RWPE2 (cell line): ENCODE results near the gene SERPINB6.

ENCODE experiments used
- ATAC-seq: fragments of 200-7000 bp; cut with Tn5 transposase; 3 replicates; pipeline ENCODE4 v1.9.1; 2021; ENCODE audit warnings: low read depth
- DNase-seq: peaks from one replicate; pipeline ENCODE4 v3.0.0-alpha.2; 2020; ENCODE audit warnings: low spot score
- H3K27ac ChIP-seq: fragments of 450-650 bp; 2 replicates; pipeline ENCODE4 v1.5.1; 2017; ENCODE audit warnings: mild to moderate bottlenecking; ENCODE audit not compliant: poor library complexity, severe bottlenecking
- H3K27me3 ChIP-seq: fragments of 250-450 bp; sonication (Bioruptor Pico); 2 replicates; pipeline ENCODE4 v1.5.1; 2021; ENCODE audit warnings: mild to moderate bottlenecking, moderate library complexity; ENCODE audit not compliant: insufficient read depth, poor library complexity, severe bottlenecking
- H3K36me3 ChIP-seq: fragments of 250-450 bp; sonication (Bioruptor Pico); 2 replicates; pipeline ENCODE4 v1.5.1; 2020; ENCODE audit warnings: low read depth, mild to moderate bottlenecking, moderate library complexity
- H3K4me1 ChIP-seq: fragments of 250-450 bp; sonication (Bioruptor Pico); 2 replicates; pipeline ENCODE4 v1.5.1; 2021; ENCODE audit warnings: mild to moderate bottlenecking, moderate library complexity; ENCODE audit not compliant: insufficient read depth, poor library complexity, severe bottlenecking
- H3K4me3 ChIP-seq: fragments of 250-450 bp; sonication (Bioruptor Pico); 2 replicates; pipeline ENCODE4 v1.5.1; 2021; ENCODE audit warnings: mild to moderate bottlenecking, moderate library complexity; ENCODE audit not compliant: severe bottlenecking
- H3K9me3 ChIP-seq: fragments of 250-450 bp; sonication (Bioruptor Pico); 2 replicates; pipeline ENCODE4 v1.5.1; 2021; ENCODE audit warnings: mild to moderate bottlenecking, moderate library complexity; ENCODE audit not compliant: severe bottlenecking
- TF ChIP-seq, protein P1 (sequence below): fragments of 450-650 bp; IDR thresholded peaks from one replicate; pipeline ENCODE4 v1.5.1; 2017; ENCODE audit warnings: mild to moderate bottlenecking, moderate library complexity; ENCODE audit not compliant: poor library complexity, severe bottlenecking

SERPINB6 gene

GRCh38 chr6:2940851-2941250 lies 30.5 kb downstream of the SERPINB6 start:
- no peak overlapping the region for H3K4me3 ChIP-seq
- DNase-seq (no peak), ATAC-seq (no peak)
- no peaks in the 10 kb centered on the region for H3K27me3 ChIP-seq
- H3K9me3 ChIP-seq: no peaks in the 10 kb centered on the region
- TF ChIP-seq, protein P1, sequence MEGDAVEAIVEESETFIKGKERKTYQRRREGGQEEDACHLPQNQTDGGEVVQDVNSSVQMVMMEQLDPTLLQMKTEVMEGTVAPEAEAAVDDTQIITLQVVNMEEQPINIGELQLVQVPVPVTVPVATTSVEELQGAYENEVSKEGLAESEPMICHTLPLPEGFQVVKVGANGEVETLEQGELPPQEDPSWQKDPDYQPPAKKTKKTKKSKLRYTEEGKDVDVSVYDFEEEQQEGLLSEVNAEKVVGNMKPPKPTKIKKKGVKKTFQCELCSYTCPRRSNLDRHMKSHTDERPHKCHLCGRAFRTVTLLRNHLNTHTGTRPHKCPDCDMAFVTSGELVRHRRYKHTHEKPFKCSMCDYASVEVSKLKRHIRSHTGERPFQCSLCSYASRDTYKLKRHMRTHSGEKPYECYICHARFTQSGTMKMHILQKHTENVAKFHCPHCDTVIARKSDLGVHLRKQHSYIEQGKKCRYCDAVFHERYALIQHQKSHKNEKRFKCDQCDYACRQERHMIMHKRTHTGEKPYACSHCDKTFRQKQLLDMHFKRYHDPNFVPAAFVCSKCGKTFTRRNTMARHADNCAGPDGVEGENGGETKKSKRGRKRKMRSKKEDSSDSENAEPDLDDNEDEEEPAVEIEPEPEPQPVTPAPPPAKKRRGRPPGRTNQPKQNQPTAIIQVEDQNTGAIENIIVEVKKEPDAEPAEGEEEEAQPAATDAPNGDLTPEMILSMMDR: no peak
- H3K36me3 ChIP-seq: no peaks in the 10 kb centered on the region
- H3K27ac ChIP-seq: no peak overlapping the region
- H3K4me1 ChIP-seq: no peaks in the 10 kb centered on the region

DNA sequence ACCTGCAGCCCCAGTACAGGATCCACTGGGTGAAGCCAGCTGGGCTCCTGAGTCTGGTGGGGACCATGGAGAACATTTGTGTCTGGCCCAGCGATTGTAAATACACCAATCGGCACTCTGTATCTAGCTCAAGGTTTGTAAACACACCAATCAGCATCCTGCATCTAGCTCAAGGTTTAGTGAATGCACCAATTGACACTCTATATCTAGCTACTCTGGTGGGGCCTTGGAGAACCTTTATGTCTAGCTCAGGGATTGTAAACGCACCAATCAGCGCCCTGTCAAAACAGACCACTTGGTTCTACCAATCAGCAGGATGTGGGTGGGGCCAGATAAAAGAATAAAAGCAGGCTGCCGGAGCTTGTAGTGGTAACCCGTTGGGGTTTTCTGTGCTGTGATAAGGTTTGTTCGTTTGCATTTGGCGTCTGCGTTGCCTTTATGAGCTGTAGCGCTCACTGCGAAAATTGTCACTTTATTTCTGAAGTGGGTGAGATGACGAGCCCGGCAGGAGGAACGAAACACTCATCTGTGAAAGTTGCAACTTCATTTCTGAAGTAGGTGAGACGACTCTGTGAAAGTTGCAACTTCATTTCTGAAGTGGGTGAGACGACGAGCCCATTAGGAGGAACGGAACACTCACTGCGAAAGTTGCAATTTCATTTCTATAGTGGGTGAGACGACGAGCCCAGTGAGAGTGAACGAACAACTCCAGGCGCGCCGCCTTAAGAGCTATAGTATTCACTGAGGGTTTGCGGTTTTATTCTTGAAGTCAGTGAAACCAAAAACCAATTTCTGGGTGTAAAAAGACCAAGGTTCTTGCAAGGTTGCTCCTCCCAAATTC lies 31.1 kb downstream of the SERPINB6 start:
- H3K4me1 ChIP-seq: no peaks in the 10 kb centered on the region
- no peak overlapping the region for H3K27ac ChIP-seq
- H3K4me3 ChIP-seq: no peak overlapping the region
- TF ChIP-seq, protein P1: no peak
- no peaks in the 10 kb centered on the region for H3K36me3 ChIP-seq
- H3K27me3 ChIP-seq: no peaks in the 10 kb centered on the region
- ATAC-seq (no peak), DNase-seq (no peak)
- no peaks in the 10 kb centered on the region for H3K9me3 ChIP-seq

GRCh38 chr6:2939315-2940009 lies 31.9 kb downstream of the SERPINB6 start:
- TF ChIP-seq, protein P1: no peak
- Histone ChIP-seq H3K27me3 (no peaks in the 10 kb centered on the region), H3K4me1 (no peaks in the 10 kb centered on the region), H3K36me3 (no peaks in the 10 kb centered on the region), H3K9me3 (no peaks in the 10 kb centered on the region), H3K27ac (no peak overlapping the region), H3K4me3 (no peak overlapping the region)
- no peak for DNase-seq
- no peak for ATAC-seq

DNA sequence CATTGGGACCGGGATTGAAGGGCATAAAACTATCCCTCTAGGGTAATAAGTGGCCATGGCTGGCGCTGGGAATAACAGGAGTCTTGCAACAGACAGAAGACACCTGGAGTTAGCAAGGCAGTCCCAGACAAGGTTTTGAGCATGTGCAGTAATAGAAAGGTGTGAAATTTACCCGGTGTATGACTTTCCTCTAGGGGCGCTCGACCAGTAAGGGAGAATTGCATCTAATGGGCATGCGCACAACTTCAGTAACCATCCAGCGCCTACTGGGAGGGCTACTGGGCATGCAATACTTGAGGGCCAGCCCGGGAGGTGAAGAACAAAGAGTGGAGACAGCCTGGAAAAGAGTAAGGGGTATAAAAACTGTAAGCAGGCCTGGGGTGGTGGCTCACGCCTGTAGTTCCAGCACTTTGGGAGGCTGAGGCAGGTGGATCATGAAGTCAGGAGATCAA lies 32.7 kb downstream of the SERPINB6 start:
- no peaks in the 10 kb centered on the region for H3K36me3 ChIP-seq
- H3K9me3 ChIP-seq: no peaks in the 10 kb centered on the region
- no peaks in the 10 kb centered on the region for H3K27me3 ChIP-seq
- no peak for DNase-seq
- H3K4me3 ChIP-seq: no peak overlapping the region
- no peaks in the 10 kb centered on the region for H3K4me1 ChIP-seq
- TF ChIP-seq, protein P1: no peak
- no peak overlapping the region for H3K27ac ChIP-seq
- ATAC-seq: no peak
